Epithelial cell of prostate (primary cell): ENCODE results near the gene IREB2.
"Not testable (repeated sequence)": the region's sequence is repeated elsewhere in the genome, so short reads cannot be mapped to it uniquely, and the experiment has no call there.

Experiments
- DNase-seq: peaks from one replicate; pipeline ENCODE4 v3.0.0-alpha.2; 2011; ENCODE audit warnings: low read depth, low spot score
- H3K27ac ChIP-seq: fragments of 450-650 bp; 2 replicates; pipeline ENCODE4 v1.5.1; 2017; ENCODE audit warnings: mild to moderate bottlenecking

IREB2 gene

GRCh38 chr15:78404796-78405195 is 33.2 kb upstream of the IREB2 start:
- not testable (repeated sequence) for H3K27ac ChIP-seq, DNase-seq

GRCh38 chr15:78405336-78405924 is 32.6 kb upstream of the IREB2 start:
- DNase-seq, result no peak
- H3K27ac ChIP-seq, result no peak overlapping the region

- no peak for DNase-seq
- no peak overlapping the region for H3K27ac ChIP-seq
Observed at GRCh38 chr15:78406016-78406585, 31.9 kb upstream of the IREB2 start.

GRCh38 chr15:78407608-78408354 is 30.2 kb upstream of the IREB2 start:
- DNase-seq, result no peak
- H3K27ac ChIP-seq, result peak overlapping the region; percentile 77

GRCh38 chr15:78408355-78408640 is 29.7 kb upstream of the IREB2 start:
- H3K27ac ChIP-seq, result peak overlapping the region; percentile 77
- DNase-seq, result peak; percentile 18

- peak overlapping the region; percentile 77 for H3K27ac ChIP-seq
- DNase-seq, result no peak
Observed at GRCh38 chr15:78408961-78409360, 29.1 kb upstream of the IREB2 start.

- DNase-seq, result no peak
- H3K27ac ChIP-seq, result peak overlapping the region; percentile 51
Observed at GRCh38 chr15:78411061-78411460, 27.0 kb upstream of the IREB2 start.

- H3K27ac ChIP-seq, result no peak overlapping the region
- no peak for DNase-seq
Observed at GRCh38 chr15:78414621-78415250, 23.3 kb upstream of the IREB2 start.

GRCh38 chr15:78415284-78415683 is 22.7 kb upstream of the IREB2 start:
- no peak for DNase-seq

GRCh38 chr15:78417754-78418630 is 20.0 kb upstream of the IREB2 start:
- no peak for DNase-seq
- no peak overlapping the region for H3K27ac ChIP-seq

More at GRCh38 chr15:78415284-78415683, 22.7 kb upstream of the IREB2 start:
- no peak overlapping the region for H3K27ac ChIP-seq

- no peak overlapping the region for H3K27ac ChIP-seq
- DNase-seq, result no peak
Observed at GRCh38 chr15:78418686-78419085, 19.3 kb upstream of the IREB2 start.

- no peak for DNase-seq
- H3K27ac ChIP-seq, result no peak overlapping the region
Observed at GRCh38 chr15:78419367-78419766, 18.6 kb upstream of the IREB2 start.

- no peak for DNase-seq
- H3K27ac ChIP-seq, result no peak overlapping the region
Observed at GRCh38 chr15:78420220-78420619, 17.8 kb upstream of the IREB2 start.

- no peak overlapping the region for H3K27ac ChIP-seq
- DNase-seq, result no peak
Observed at GRCh38 chr15:78420766-78421165, 17.2 kb upstream of the IREB2 start.

- H3K27ac ChIP-seq, result no peak overlapping the region
- no peak for DNase-seq
Observed at GRCh38 chr15:78421238-78421965, 16.6 kb upstream of the IREB2 start.

- no peak for DNase-seq
- H3K27ac ChIP-seq, result no peak overlapping the region
Observed at GRCh38 chr15:78422571-78423340, 15.3 kb upstream of the IREB2 start.

GRCh38 chr15:78424673-78425072 is 13.3 kb upstream of the IREB2 start:
- no peak for DNase-seq
- H3K27ac ChIP-seq, result no peak overlapping the region

GRCh38 chr15:78425643-78426042 is 12.4 kb upstream of the IREB2 start:
- DNase-seq, result no peak
- H3K27ac ChIP-seq, result no peak overlapping the region

GRCh38 chr15:78426300-78426699 is 11.7 kb upstream of the IREB2 start:
- no peak for DNase-seq

More at GRCh38 chr15:78426300-78426699, 11.7 kb upstream of the IREB2 start:
- no peak overlapping the region for H3K27ac ChIP-seq
